Mononuclear cell (primary cell): ENCODE data around the gene GATD1. TPM values are rescaled to one million over a fixed set of nuclear protein-coding genes. Genes with fewer than 3 reads are reported as not detected.

ENCODE experiments used
- H3K27me3 ChIP-seq: 2 replicates; pipeline ENCODE4 v1.6.0; 2011; ENCODE audit warnings: low read length, control low read depth; ENCODE audit not compliant: insufficient read depth
- H3K4me1 ChIP-seq: 2 replicates; pipeline ENCODE4 v1.5.1; 2011; ENCODE audit warnings: mild to moderate bottlenecking, low read length, control low read depth; ENCODE audit not compliant: insufficient read depth
- H3K4me3 ChIP-seq: 2 replicates; pipeline ENCODE4 v1.5.1; 2011; ENCODE audit warnings: mild to moderate bottlenecking, low read length, moderate library complexity
- H3K9me3 ChIP-seq: 2 replicates; pipeline ENCODE4 v1.5.1; 2011; ENCODE audit warnings: low read depth, mild to moderate bottlenecking, control low read depth, low read length
- total RNA-seq: library from RNA; depleted of rRNA; stranded (reverse); fragments of >200 nt; gene quantifications from one replicate; pipeline ENCODE4 v1.2.3, GENCODE V29; 2012

GATD1 gene
- total RNA-seq, 1 donor: 7.2 TPM

DNA sequence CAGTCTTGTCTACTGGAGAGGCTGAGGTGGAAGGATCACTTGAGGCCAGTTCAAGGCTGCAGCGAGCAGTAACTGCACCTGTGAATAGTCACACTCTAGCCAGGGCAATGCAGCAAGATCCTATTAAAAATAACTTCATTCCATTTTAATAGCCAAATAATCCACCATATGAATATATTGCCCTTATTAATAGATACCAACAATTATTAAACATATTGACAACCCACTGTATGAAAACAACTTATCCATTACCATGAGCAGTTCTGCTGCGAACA lies 10.4 kb downstream of the GATD1 start:
- H3K4me1 ChIP-seq: no peaks in the 10 kb centered on the region

DNA sequence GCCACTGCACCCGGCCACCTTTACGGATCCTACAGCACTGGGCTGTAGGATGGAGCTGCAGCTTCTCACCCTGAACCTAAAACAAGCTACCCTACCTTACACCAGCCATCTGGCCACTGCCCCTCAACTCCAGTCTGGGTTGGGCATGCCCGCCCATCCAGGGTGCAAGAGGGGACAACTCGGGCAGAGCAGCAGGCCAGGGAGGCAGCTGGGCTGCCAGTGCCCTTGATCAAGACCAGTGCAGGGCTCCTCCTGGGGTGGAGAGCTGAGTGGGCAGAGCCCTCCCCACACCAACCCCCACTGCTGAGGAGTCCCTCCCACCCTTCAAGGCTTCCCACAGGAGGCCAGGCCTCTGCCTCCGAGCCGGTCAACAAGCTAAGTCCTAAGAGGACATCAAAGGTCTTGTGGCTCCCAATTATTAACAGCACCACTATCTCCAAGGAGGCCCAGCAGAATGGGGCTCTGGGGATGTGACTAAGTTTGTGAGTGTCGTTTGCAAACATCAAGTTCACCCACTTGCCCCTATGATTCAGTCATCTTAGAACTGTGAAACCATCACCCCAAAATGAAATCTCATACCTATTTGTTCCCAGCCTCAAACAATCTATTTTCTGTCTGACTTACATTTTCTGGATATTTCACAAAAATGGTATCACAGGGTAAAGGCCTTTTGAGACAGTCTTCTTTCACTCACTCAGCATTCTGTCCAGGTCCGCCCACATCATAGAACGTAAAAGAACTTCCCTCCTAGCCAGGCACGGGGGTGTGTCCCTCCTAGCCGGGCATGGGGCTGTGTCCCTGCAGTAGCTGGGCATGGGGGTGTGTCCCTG lies 11.0 kb downstream of the GATD1 start:
- no peak overlapping the region for H3K4me3 ChIP-seq
- H3K27me3 ChIP-seq: no peaks in the 10 kb centered on the region
- H3K4me1 ChIP-seq: no peaks in the 10 kb centered on the region
- H3K9me3 ChIP-seq: no peaks in the 10 kb centered on the region

More for the DNA sequence above, 10.4 kb downstream of the GATD1 start:
- H3K27me3 ChIP-seq: no peaks in the 10 kb centered on the region
- no peaks in the 10 kb centered on the region for H3K9me3 ChIP-seq
- H3K4me3 ChIP-seq: no peak overlapping the region

DNA sequence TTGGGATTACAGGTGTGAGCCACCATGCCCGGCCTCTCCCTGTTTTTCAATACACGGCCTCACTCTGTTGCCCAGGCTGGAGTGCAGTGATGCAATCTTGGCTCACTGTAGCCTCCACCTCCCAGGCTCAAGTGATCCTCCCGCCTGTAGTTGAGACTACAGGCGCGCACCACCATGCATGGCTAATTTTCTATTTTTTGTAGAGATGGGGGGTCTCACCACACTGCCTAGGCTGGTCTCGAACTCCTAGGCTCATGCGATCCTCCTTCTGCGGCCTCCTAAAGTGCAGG lies 11.5 kb downstream of the GATD1 start:
- no peak overlapping the region for H3K4me3 ChIP-seq
- H3K9me3 ChIP-seq: no peaks in the 10 kb centered on the region
- H3K27me3 ChIP-seq: no peaks in the 10 kb centered on the region
- H3K4me1 ChIP-seq: no peaks in the 10 kb centered on the region

DNA sequence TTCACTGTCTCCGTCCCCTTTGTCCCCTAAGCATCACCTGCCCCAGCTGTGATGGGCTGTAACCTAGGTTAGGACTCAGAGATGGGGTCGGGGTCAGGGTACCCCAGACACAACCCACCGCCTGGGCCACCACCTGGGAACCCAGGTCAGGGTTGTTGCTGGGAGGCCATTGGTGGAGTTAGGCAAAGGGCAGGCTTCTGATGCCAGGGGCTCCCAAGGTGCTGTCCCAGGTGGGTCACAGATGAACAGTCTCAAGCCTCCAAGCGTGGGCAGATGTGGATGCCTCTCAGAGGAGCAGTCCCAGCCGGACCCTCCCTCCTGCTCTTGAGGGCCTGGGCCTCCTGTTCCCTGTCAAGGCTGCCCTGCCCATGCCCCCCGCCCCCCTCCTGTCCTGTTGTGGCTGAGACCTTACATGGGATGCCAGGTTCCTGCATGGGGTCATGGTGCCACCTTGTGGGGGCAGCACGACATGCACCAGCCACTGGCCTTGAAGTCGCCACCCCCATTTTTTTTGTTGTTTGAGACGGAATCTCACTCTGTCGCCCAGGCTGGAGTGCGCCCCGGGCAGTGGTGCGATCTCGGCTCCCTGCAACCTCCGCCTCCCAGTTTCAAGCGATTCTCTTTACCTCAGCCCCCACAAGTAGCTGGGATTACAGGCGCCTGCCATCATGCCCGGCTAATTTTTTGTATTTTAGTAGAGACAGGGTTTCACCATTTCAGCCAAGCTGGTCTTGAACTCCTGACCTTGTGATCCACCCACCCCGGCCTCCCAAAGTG lies 12.1 kb downstream of the GATD1 start:
- H3K4me1 ChIP-seq: no peaks in the 10 kb centered on the region

DNA sequence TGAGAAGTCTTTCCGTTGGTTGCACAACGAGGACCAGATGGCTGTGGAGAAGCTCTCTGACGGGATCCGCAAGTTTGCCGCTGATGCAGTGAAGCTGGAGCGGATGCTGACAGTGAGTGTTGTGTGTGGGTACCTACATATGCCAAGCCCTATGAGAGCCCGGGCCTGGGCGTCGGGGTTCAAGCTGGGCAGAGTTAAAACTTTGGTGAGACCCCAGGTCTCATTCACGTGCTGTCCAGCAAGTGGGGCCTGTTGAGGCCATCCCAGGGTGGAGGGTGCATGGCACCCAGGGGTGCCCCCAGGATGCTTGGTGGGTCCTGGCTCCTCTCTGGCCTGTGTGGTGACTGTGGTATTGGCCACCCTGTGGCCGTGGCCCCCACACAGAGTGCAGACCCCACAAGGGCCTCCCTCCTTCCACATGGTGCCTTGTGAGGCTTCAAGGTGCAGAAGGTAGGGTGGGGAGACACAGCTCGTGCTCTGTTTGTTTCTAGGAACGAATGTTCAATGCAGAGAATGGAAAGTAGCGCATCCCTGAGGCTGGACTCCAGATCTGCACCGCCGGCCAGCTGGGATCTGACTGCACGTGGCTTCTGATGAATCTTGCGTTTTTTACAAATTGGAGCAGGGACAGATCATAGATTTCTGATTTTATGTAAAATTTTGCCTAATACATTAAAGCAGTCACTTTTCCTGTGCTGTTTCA lies 12.8 kb downstream of the GATD1 start:
- Histone ChIP-seq H3K27me3 (no peaks in the 10 kb centered on the region), H3K4me1 (no peaks in the 10 kb centered on the region), H3K9me3 (no peaks in the 10 kb centered on the region), H3K4me3 (no peak overlapping the region)

More for the DNA sequence above, 12.1 kb downstream of the GATD1 start:
- H3K27me3 ChIP-seq: no peaks in the 10 kb centered on the region
- no peak overlapping the region for H3K4me3 ChIP-seq
- H3K9me3 ChIP-seq: no peaks in the 10 kb centered on the region

DNA sequence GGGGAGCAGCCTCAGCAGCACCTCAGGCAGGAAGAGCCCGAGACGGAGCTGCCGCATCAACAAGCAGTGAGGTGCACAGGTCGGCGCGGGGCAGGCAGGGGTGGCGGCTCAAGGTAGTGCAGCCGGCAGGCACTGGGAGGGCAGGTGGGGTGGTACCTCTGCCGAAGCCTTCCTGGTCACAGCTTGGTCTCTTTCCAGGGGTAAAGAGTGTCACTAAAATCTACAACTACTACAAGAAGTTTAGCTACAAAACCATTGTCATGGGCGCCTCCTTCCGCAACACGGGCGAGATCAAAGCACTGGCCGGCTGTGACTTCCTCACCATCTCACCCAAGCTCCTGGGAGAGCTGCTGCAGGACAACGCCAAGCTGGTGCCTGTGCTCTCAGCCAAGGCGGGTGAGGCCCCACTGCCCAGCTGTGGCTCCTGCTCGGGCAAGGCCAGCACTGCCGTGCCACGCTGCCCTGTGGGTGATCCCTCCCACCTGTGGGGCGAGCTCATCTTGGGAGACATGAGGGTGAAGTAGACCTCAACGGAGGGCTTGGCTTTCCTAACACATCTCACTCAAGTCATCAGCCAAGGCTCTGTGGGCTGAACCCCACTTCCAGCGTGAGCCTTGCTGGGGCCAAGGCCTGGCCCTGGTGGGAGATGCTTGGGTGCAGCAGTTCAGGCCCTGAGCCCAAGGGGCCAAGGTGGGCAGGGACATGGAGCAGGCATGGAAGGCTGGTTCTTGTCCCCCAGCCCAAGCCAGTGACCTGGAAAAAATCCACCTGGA lies 13.6 kb downstream of the GATD1 start:
- Histone ChIP-seq H3K4me1 (no peaks in the 10 kb centered on the region), H3K9me3 (no peaks in the 10 kb centered on the region), H3K4me3 (no peak overlapping the region), H3K27me3 (no peaks in the 10 kb centered on the region)

DNA sequence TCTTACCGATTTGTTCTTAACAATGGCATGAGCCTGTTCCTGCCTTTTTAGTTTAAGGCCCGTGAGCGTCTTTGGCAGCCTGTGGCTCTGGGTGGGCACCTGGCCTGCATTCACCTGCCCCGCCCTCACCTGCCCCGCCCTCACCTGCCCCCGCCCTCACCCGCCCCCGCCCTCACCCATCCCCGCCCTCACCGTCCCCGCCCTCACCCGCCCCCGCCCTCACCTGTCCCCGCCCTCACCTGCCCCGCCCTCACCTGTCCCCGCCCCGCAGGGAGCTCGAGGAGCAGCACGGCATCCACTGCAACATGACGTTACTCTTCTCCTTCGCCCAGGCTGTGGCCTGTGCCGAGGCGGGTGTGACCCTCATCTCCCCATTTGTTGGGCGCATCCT lies 14.2 kb downstream of the GATD1 start:
- Histone ChIP-seq H3K4me1 (no peaks in the 10 kb centered on the region), H3K4me3 (no peak overlapping the region), H3K9me3 (no peaks in the 10 kb centered on the region), H3K27me3 (no peaks in the 10 kb centered on the region)

DNA sequence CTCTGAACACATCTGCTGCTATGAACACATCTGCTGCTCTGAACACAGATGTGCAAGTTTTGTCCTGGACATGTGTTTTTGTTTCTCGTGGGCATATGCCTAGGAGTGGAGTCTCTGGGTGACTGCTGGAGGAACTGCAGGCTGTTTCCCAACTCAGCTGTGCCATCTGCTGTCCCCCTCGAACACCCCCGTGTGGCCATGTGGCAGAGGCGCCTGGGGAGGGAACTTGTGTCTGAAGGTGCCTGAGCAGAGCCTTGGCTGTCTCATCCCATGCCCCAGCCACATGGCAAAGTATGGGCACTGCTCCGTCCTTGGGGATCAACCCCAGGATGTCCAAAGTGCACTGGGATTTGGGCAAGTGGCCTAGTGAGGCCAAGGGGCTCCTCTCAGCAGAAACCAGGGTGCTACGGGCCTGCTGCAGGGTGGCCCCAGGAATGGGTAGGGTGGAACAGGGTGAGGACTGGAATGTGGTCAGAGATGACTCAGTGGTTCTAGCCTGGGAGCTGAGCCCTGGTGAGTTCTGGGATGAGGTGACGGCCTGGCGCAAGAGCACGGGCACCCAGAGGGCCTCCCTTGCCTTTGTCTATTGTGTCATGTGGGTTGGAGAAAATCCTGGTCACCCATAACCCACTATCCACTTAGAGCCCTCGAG lies 14.7 kb downstream of the GATD1 start:
- Histone ChIP-seq H3K9me3 (no peaks in the 10 kb centered on the region), H3K27me3 (no peaks in the 10 kb centered on the region)

DNA sequence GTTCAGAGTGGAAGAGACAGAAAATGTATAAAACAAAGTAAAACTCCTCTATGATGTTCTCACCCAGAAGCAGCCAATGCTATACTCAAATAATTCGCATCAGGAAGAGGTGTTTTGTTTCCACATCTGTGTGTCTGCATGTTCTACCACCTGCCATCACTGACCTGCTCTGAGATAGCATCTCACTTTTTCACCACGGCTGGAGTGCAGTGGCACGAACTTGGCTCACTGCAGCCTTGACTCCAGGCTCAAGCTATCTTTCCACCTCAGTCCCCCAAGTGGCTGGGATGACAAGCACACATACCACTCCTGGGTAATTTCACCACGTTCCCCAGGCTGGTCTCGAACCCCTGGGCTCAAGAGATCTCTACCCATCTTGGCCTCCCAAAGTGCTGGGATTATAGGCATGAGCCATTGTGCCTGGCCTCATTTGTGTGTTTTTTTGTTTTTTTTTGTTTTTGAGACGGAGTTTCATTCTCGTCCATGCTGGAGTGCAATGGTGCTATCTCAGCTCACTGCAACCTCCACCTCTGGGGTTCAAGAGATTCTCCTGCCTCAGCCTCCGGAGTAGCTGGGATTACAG lies 15.7 kb downstream of the GATD1 start:
- H3K4me1 ChIP-seq: no peaks in the 10 kb centered on the region

More for the DNA sequence above, 14.7 kb downstream of the GATD1 start:
- Histone ChIP-seq H3K4me3 (no peak overlapping the region), H3K4me1 (no peaks in the 10 kb centered on the region)

DNA sequence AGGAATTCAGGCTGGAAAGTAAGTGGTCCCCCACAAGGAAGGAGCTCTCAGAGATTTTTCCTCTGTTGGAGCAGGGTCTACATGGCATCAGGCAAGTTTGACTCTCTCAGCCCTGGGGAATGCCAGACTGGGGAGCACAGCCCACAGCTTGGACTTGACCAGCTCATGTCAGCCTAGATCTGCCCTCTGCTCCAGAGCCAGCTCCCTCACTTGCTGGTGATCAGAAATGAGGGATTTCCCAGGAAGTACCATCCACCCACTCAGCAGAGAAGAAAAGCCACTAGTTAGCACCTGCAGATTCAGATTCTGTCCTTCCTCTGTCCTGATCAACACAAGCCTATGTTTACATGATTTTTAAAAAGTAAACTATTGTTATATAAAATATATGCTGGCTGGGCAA lies 17.1 kb downstream of the GATD1 start:
- H3K9me3 ChIP-seq: no peaks in the 10 kb centered on the region
- no peaks in the 10 kb centered on the region for H3K4me1 ChIP-seq
- no peaks in the 10 kb centered on the region for H3K27me3 ChIP-seq
- no peak overlapping the region for H3K4me3 ChIP-seq

More for the DNA sequence above, 15.7 kb downstream of the GATD1 start:
- Histone ChIP-seq H3K9me3 (no peaks in the 10 kb centered on the region), H3K4me3 (no peak overlapping the region), H3K27me3 (no peaks in the 10 kb centered on the region)

DNA sequence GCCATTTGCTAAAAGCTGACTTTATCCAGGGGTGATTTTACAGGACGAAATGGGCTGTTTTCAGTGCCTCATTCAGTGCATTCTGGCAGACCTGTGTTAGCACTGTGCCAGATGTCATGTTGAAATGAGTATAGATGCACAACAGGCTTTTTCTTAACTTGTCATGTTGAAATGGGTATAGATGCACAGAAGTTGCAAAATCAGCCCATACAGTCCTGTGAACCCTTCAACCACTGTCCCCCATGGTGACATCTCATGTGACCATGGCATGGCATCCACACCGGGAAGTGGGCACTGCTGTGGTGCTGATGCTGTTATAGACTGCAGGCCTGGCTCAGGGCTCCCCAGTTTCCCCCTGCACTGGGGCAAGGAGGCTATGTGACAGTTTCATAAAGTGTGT lies 27.6 kb downstream of the GATD1 start:
- H3K4me1 ChIP-seq: peaks cover 47% of the 10 kb centered on the region
- no peaks in the 10 kb centered on the region for H3K27me3 ChIP-seq
- H3K4me3 ChIP-seq: no peak overlapping the region
- no peaks in the 10 kb centered on the region for H3K9me3 ChIP-seq

DNA sequence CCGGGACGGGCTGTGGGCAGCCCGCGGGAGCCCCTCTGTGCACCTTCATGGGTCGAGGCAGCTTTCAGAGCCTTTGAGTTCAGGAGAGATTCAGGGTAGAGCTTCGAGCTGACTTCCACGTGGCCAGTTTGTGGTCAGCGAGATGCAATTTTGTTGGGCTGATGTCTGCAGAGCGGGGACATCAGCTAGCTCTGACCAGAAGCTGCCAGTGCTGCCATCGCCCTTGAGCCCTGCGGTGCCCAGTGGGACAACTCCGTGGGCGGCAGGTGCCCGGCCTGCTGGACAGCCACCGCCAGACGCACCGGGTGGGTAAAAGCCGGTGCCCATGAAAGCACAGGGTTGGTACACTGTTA lies 29.3 kb downstream of the GATD1 start:
- Histone ChIP-seq H3K4me1 (peaks cover 47% of the 10 kb centered on the region), H3K4me3 (peak overlapping the region; percentile 85), H3K9me3 (no peaks in the 10 kb centered on the region), H3K27me3 (no peaks in the 10 kb centered on the region)

DNA sequence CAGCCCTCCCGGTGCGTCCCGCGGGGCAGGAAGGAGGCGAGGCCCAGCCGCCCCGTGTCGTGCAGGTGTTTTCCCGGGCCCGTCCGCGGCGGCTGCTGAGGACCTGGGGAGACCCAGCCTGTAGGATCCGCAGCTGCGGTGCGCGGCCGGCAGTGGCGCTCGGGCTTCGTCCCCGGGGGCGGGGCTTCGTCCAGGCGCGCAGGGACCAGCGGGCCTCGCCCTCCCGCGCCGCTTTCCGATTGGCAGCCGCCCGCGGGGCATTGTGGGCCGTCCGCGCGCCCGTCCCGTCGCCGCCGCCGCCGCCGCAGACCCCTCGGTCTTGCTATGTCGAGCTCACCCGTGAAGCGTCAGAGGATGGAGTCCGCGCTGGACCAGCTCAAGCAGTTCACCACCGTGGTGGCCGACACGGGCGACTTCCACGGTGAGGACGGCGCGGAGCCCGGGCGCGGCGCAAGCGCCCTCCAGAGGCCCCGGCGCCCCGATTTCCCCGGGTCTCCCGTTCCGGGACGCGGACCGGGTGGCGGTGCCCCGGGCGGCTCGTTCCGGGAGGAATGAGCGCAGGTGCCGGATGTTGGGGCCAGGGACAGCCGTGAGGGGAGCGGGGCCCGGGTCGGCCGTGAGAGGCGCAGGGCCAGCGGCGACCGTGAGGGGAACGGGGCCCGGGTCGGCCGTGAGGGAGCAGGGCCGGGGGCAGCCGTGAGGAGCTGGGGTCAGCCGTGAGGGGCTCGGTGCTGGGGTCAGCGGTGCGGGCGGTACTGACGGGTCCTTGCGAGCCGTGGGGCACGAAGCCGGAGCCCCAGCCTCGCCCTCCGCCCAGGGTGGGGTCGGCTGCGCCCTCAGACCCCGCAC lies 29.9 kb downstream of the GATD1 start, which contains the start of gene TALDO1:
Gene TALDO1 (plus strand): TSS at position 307 of the 849 bp plus-strand sequence. CDS start 18 bp downstream, at position 325.
- Histone ChIP-seq H3K4me3 (peak within 1 kb of the TSS; percentile 85), H3K9me3 (no peaks in the 10 kb centered on the region), H3K4me1 (peaks cover 47% of the 10 kb centered on the region), H3K27me3 (no peaks in the 10 kb centered on the region)
